Measurements from ENCODE around the gene PEX5. TPM values are rescaled to one million over a fixed set of nuclear protein-coding genes. Genes with fewer than 3 reads are reported as not detected.
A peak's percentile ranks its signal among the peaks of the same experiment; 100 is the strongest.
"Not testable (repeated sequence)": the region's sequence is repeated elsewhere in the genome, so short reads cannot be mapped to it uniquely, and the experiment has no call there.

PEX5 gene
- total RNA-seq, 1 experiment from 2014 or later = 18.7 TPM

- no peak for DNase-seq (ENCODE audit: low read depth in 1 of 2, low spot score in 2 of 2)
- no peak overlapping the region for H3K4me3 ChIP-seq
- peaks cover 35% of the 10 kb centered on the region for H3K36me3 ChIP-seq
- H3K4me1 ChIP-seq (replicated peaks) = no peaks in the 10 kb centered on the region
- H3K27me3 ChIP-seq (replicated peaks) = no peaks in the 10 kb centered on the region
- H3K27ac ChIP-seq = no peak overlapping the region
- no peaks in the 10 kb centered on the region for H3K9me3 ChIP-seq (replicated peaks)
These were observed 21.2 kb downstream of the PEX5 start for GRCh38 chr12:7210642-7211151.

DNA sequence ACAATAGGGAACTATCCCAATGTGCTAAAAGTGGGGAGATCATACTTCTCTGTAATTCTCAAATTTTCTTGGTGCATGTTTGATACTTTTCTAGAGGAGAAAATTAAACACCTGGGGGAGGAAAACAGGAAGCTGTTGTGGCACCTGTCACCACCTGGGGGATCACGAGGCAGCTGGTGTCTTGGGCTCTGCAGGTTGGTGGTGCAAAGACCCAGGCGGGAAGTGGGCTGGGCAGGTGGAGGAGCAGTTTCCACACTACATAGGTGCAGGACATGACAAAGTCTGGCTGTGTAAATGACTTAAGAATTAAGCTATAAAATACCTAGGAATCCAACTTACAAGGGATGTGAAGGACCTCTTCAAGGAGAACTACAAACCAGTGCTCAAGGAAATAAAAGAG, 23.2 kb downstream of the PEX5 start:
- Histone ChIP-seq H3K4me1 (replicated peaks) (no peaks in the 10 kb centered on the region), H3K9me3 (replicated peaks) (no peaks in the 10 kb centered on the region), H3K27me3 (replicated peaks) (no peaks in the 10 kb centered on the region), H3K4me3 (no peak overlapping the region), H3K27ac (no peak overlapping the region), H3K36me3 (peaks cover 23% of the 10 kb centered on the region)
- DNase-seq (ENCODE audit: low read depth in 1 of 2, low spot score in 2 of 2) = no peak

DNA sequence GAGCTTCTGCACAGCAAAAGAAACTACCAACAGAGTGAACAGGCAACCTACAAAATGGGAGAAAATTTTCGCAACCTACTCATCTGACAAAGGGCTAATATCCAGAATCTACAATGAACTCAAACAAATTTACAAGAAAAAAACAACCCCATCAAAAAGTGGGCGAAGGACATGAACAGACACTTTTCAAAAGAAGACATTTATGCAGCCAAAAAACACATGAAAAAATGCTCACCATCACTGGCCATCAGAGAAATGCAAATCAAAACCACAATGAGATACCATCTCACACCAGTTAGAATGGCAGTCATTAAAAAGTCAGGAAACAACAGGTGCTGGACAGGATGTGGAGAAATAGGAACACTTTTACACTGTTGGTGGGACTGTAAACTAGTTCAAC, 24.3 kb downstream of the PEX5 start:
- not testable (repeated sequence) for DNase-seq (ENCODE audit: low read depth in 1 of 2, low spot score in 2 of 2); H3K27me3 ChIP-seq (replicated peaks); H3K9me3 ChIP-seq (replicated peaks); H3K4me3 ChIP-seq; H3K4me1 ChIP-seq (replicated peaks); H3K27ac ChIP-seq
- H3K36me3 ChIP-seq = peaks cover 16% of the 10 kb centered on the region

- Histone ChIP-seq H3K4me3 (no peak overlapping the region), H3K4me1 (replicated peaks) (no peaks in the 10 kb centered on the region), H3K27ac (no peak overlapping the region), H3K9me3 (replicated peaks) (no peaks in the 10 kb centered on the region), H3K36me3 (no peaks in the 10 kb centered on the region), H3K27me3 (replicated peaks) (no peaks in the 10 kb centered on the region; the same call in 1 of the 2 replicates)
- no peak for DNase-seq (ENCODE audit: low read depth in 1 of 2, low spot score in 2 of 2)
These were observed 28.1 kb downstream of the PEX5 start for GRCh38 chr12:7217475-7218069.

- H3K9me3 ChIP-seq (replicated peaks) = no peaks in the 10 kb centered on the region
- H3K36me3 ChIP-seq = no peaks in the 10 kb centered on the region
- DNase-seq (ENCODE audit: low read depth in 1 of 2, low spot score in 2 of 2) = peak; percentile 47 to 73
- no peak overlapping the region for H3K4me3 ChIP-seq
- H3K27ac ChIP-seq = no peak overlapping the region
- no peaks in the 10 kb centered on the region for H3K4me1 ChIP-seq (replicated peaks)
- no peaks in the 10 kb centered on the region; the same call in 1 of the 2 replicates for H3K27me3 ChIP-seq (replicated peaks)
These were observed 30.2 kb downstream of the PEX5 start for GRCh38 chr12:7219599-7220243.

DNA sequence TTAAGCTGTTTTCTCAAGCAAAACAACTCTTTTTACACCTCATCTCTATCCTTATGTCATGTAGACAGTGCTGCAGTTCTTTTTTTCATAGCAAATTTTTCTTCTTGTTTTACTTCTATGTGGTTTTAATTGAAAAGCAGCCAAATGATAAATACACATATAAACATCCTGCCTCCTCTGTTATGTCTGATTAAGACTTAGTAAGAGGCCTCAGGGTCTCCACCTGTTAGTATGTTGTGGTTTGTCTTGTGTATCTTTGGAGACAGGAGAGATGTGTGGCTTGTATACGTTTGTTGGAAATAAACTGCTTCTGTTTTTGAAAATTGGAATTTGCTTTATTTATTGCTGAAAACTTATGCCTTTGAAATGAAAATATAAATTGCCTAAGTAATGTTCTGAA, 32.0 kb downstream of the PEX5 start:
- H3K4me3 ChIP-seq = no peak overlapping the region

DNA sequence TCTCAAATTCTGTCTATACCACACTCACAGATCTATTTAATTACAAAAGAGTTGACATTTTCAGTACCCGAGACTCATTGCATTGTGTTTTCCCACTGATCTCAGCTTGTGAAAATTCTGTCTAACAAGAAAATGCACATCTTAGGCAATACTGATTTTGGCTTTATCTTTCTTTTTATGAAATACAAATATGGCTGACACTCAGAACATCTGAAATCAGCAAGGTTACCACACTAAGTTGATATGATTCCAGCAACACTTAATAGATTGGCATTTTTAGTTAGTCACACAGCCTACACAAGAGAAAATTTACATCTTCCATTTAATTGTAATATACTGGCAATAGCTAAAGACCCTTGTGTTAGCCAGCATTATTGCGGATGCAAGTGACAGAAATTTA, 40.3 kb downstream of the PEX5 start:
- Histone ChIP-seq H3K27me3 (replicated peaks) (no peaks in the 10 kb centered on the region), H3K9me3 (replicated peaks) (no peaks in the 10 kb centered on the region), H3K4me1 (replicated peaks) (no peaks in the 10 kb centered on the region), H3K27ac (no peak overlapping the region), H3K36me3 (no peaks in the 10 kb centered on the region), H3K4me3 (no peak overlapping the region)
- DNase-seq (ENCODE audit: low read depth in 1 of 2, low spot score in 2 of 2) = no peak

More for the DNA sequence above, 32.0 kb downstream of the PEX5 start:
- Histone ChIP-seq H3K36me3 (no peaks in the 10 kb centered on the region), H3K4me1 (replicated peaks) (no peaks in the 10 kb centered on the region), H3K9me3 (replicated peaks) (no peaks in the 10 kb centered on the region), H3K27me3 (replicated peaks) (no peaks in the 10 kb centered on the region; the same call in 1 of the 2 replicates), H3K27ac (no peak overlapping the region)
- no peak for DNase-seq (ENCODE audit: low read depth in 1 of 2, low spot score in 2 of 2)

DNA sequence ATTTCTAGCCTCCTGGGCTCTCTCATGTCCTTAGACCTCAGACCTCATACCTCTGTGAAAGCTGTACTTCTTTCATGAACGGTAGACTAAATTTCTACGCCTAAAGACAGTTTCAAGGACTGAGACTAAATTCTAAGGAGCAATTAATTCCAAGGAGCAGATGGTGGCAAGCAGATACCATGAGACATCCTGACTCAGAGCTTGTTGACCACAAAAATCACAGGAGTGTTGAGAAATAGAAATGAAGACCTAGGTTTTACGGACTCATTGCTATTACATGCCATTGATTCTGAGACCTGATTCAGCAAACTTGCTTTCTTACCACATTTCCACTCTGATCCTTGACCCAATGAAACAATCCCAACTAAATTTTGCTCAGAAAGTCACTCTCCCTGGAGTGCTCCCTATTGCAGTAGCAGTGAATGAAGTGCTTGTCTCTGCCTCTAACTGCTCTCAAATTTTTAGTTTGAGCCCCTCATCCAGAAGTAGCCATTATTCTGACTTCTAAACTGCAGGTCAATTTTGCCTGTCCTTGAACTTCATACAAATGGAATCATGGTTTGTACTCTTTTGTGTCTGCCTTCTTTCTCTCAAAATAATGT, 52.0 kb downstream of the PEX5 start:
- no peak overlapping the region for H3K4me3 ChIP-seq
- H3K27me3 ChIP-seq (replicated peaks) = no peaks in the 10 kb centered on the region; the same call in 1 of the 2 replicates
- no peaks in the 10 kb centered on the region for H3K4me1 ChIP-seq (replicated peaks)
- H3K9me3 ChIP-seq (replicated peaks) = no peaks in the 10 kb centered on the region
- no peak overlapping the region for H3K27ac ChIP-seq
- DNase-seq (ENCODE audit: low read depth in 1 of 2, low spot score in 2 of 2) = no peak
- H3K36me3 ChIP-seq = no peaks in the 10 kb centered on the region

GRCh38 chr12:7242176-7243101, 53.0 kb downstream of the PEX5 start:
- no peak for DNase-seq (ENCODE audit: low read depth in 1 of 2, low spot score in 2 of 2)
- Histone ChIP-seq H3K9me3 (replicated peaks) (no peaks in the 10 kb centered on the region), H3K4me3 (no peak overlapping the region), H3K27ac (no peak overlapping the region), H3K27me3 (replicated peaks) (no peaks in the 10 kb centered on the region; the same call in 1 of the 2 replicates), H3K4me1 (replicated peaks) (no peaks in the 10 kb centered on the region), H3K36me3 (no peaks in the 10 kb centered on the region)

- H3K4me3 ChIP-seq; H3K4me1 ChIP-seq (replicated peaks); H3K27me3 ChIP-seq (replicated peaks); DNase-seq (ENCODE audit: low read depth in 1 of 2, low spot score in 2 of 2); H3K9me3 ChIP-seq (replicated peaks); H3K27ac ChIP-seq; H3K36me3 ChIP-seq: not testable (repeated sequence)
These were observed 62.0 kb downstream of the PEX5 start for GRCh38 chr12:7251328-7251996.

- no peak for DNase-seq (ENCODE audit: low read depth in 1 of 2, low spot score in 2 of 2)
- no peaks in the 10 kb centered on the region for H3K9me3 ChIP-seq (replicated peaks)
- no peaks in the 10 kb centered on the region for H3K4me1 ChIP-seq (replicated peaks)
- H3K27me3 ChIP-seq (replicated peaks) = no peaks in the 10 kb centered on the region
- H3K4me3 ChIP-seq = no peak overlapping the region
- no peaks in the 10 kb centered on the region for H3K36me3 ChIP-seq
- H3K27ac ChIP-seq = no peak overlapping the region
These were observed 69.6 kb downstream of the PEX5 start for GRCh38 chr12:7259060-7259459.

Data from SJSA1 (cell line).